Activated naive CD4-positive, alpha-beta T cell treated with anti-CD3 and anti-CD28 coated beads, Interleukin-2, amount 50 U/mL, for 24 hours (primary cell): ENCODE data around the gene SYNE1.
"Not testable (repeated sequence)": the region's sequence is repeated elsewhere in the genome, so short reads cannot be mapped to it uniquely, and the experiment has no call there.

Source experiments
- H3K27ac Mint-ChIP-seq: one replicate; pipeline ENCODE4 v1.8.0; 2021; ENCODE audit warnings: mild to moderate bottlenecking, mixed read lengths
- H3K27me3 Mint-ChIP-seq: one replicate; pipeline ENCODE4 v1.8.0; 2021; ENCODE audit warnings: mixed read lengths
- H3K36me3 Mint-ChIP-seq: one replicate; pipeline ENCODE4 v1.8.0; 2021; ENCODE audit warnings: mixed read lengths
- H3K4me1 Mint-ChIP-seq: one replicate; pipeline ENCODE4 v1.8.0; 2021; ENCODE audit warnings: mixed read lengths
- H3K4me3 Mint-ChIP-seq: one replicate; pipeline ENCODE4 v1.8.0; 2021; ENCODE audit warnings: mild to moderate bottlenecking, mixed read lengths
- H3K9me3 Mint-ChIP-seq: one replicate; pipeline ENCODE4 v1.8.0; 2021; ENCODE audit warnings: mixed read lengths

SYNE1 gene

DNA sequence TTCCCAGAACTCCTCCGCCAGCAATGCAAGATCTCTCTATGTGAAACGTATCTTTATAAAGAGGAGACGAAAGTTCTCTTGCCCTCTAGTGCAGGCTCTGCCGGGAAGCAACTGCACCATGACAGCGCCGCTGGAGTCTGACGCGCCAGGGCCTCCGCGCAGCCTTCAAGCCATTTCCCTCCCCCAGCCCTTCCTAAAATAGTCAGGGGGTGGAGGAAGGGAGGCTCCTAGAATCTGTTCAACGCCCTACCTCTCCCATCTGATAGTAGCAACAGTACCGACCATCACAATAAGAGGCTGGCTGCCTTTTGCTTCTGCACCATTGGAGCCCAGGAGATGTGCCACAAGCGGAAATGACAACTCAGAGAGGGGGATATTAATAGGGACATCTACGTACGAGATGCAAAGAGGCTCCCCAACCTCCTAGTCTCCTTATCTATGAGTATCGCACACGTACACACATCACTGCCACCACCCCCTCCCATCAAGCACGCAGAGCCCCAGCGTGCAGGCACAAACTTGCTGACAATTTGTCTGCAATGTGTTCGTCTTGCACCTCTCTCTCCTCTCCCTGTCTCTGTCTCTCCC lies 1.0 kb downstream of the SYNE1 start:
- H3K27ac Mint-ChIP-seq, result peak overlapping the region; percentile 48
- H3K36me3 Mint-ChIP-seq, result no peaks in the 10 kb centered on the region
- peaks cover 13% of the 10 kb centered on the region for H3K4me1 Mint-ChIP-seq
- H3K27me3 Mint-ChIP-seq, result peaks cover 26% of the 10 kb centered on the region
- H3K9me3 Mint-ChIP-seq, result no peaks in the 10 kb centered on the region
- peak overlapping the region; percentile 79 for H3K4me3 Mint-ChIP-seq

- Mint-ChIP-seq H3K9me3 (no peaks in the 10 kb centered on the region), H3K36me3 (no peaks in the 10 kb centered on the region), H3K4me1 (peaks cover 13% of the 10 kb centered on the region), H3K27me3 (peaks cover 26% of the 10 kb centered on the region), H3K4me3 (no peak overlapping the region), H3K27ac (no peak overlapping the region)
Measured at GRCh38 chr6:152634773-152635172, 2.4 kb downstream of the SYNE1 start.

GRCh38 chr6:152632121-152632782 lies 4.9 kb downstream of the SYNE1 start:
- Mint-ChIP-seq H3K36me3 (no peaks in the 10 kb centered on the region), H3K9me3 (no peaks in the 10 kb centered on the region), H3K27ac (no peak overlapping the region), H3K27me3 (peaks cover 16% of the 10 kb centered on the region), H3K4me1 (peaks cover 7% of the 10 kb centered on the region), H3K4me3 (no peak overlapping the region)

- Mint-ChIP-seq H3K4me1 (peaks cover 6% of the 10 kb centered on the region), H3K27ac (no peak overlapping the region), H3K9me3 (no peaks in the 10 kb centered on the region), H3K27me3 (peaks cover 15% of the 10 kb centered on the region), H3K36me3 (no peaks in the 10 kb centered on the region), H3K4me3 (no peak overlapping the region)
Measured at GRCh38 chr6:152631376-152631775, 5.8 kb downstream of the SYNE1 start.

DNA sequence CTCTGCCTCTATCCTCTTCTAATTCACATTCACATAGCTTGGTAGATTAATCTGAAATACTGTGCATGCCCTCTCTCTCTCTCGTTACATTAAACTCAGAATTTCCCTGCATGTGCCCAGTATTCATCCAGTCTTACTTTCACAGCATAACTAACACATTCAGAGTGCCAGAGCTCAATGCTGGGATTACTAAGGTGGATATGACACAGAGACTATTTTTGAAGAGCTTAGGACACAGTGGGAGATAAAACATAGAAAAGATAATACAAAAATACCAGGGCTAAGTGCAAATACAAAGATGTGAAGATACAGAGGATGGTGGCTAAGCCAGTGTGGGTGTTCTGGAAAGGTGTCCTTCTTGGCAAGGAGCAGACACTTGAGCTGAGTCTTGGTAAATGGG lies 6.3 kb downstream of the SYNE1 start:
- H3K4me3 Mint-ChIP-seq, result no peak overlapping the region
- no peak overlapping the region for H3K27ac Mint-ChIP-seq
- peaks cover 12% of the 10 kb centered on the region for H3K27me3 Mint-ChIP-seq
- H3K4me1 Mint-ChIP-seq, result peaks cover 3% of the 10 kb centered on the region
- H3K36me3 Mint-ChIP-seq, result no peaks in the 10 kb centered on the region
- H3K9me3 Mint-ChIP-seq, result no peaks in the 10 kb centered on the region

DNA sequence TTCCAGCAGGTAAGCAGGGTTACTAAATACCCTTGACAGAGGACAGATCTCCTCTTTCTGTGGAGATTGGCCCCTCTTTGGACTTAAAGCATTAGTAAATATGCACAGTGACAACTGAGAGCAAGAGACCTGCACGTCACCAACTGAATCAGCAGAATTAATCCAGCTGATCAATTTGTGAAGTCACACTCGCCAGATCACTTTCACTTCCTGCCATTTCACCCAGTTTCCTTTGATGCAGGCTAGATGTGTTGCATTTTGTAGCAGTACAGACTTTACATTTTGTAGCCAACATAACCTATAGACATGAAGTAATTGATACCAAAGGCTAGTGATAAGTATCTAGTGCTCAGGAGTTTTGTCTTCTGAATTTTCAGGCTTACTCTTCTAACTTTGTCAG lies 11.9 kb downstream of the SYNE1 start:
- Mint-ChIP-seq H3K4me3 (no peak overlapping the region), H3K27me3 (peaks cover 2% of the 10 kb centered on the region), H3K27ac (no peak overlapping the region), H3K9me3 (no peaks in the 10 kb centered on the region), H3K36me3 (no peaks in the 10 kb centered on the region), H3K4me1 (no peaks in the 10 kb centered on the region)

DNA sequence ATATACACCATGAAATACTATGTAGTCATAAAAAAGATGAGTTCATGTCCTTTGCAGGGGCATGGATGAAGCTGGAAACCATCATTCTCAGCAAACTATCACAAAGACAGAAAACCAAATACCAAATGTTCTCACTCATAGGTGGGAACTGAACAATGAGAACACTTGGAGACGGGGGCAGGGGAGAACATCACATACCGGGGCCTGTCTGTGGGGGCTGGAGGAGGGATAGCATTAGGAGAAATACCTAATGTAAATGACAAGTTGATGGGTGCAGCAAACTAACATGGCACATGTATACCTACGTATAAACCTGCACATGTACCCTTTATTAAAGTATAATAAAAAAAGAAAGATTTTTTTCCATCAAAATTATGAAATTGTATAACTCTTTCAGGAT lies 22.4 kb downstream of the SYNE1 start:
- H3K9me3 Mint-ChIP-seq, H3K27me3 Mint-ChIP-seq, H3K27ac Mint-ChIP-seq, H3K36me3 Mint-ChIP-seq, H3K4me3 Mint-ChIP-seq, H3K4me1 Mint-ChIP-seq: not testable (repeated sequence)

- H3K4me3 Mint-ChIP-seq, result no peak overlapping the region
- peaks cover 4% of the 10 kb centered on the region for H3K9me3 Mint-ChIP-seq
- no peak overlapping the region for H3K27ac Mint-ChIP-seq
- H3K36me3 Mint-ChIP-seq, result no peaks in the 10 kb centered on the region
- no peaks in the 10 kb centered on the region for H3K4me1 Mint-ChIP-seq
- peaks cover 3% of the 10 kb centered on the region for H3K27me3 Mint-ChIP-seq
Measured at GRCh38 chr6:152609125-152609670, 28.0 kb downstream of the SYNE1 start.

DNA sequence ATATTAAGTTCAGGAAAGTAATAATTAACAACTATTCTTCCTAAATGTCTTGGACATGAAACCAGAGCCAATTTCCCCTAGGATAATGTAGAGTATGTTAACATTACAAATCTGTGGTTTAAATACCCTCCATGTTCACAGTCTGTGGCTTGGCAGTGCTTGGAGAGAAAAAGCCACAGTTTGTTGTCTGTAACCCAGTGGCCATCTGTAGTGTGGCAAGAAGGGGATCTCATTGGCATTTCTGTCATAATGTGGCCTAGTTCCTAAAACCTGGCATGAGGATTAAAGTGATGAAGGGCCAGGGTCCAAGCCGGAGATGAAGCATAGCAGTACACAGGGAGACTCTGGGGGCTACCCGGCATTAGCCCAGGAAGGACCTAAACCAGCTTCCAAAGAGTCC lies 31.2 kb downstream of the SYNE1 start:
- Mint-ChIP-seq H3K27ac (no peak overlapping the region), H3K27me3 (peaks cover 3% of the 10 kb centered on the region), H3K9me3 (peaks cover 4% of the 10 kb centered on the region), H3K4me1 (no peaks in the 10 kb centered on the region), H3K4me3 (no peak overlapping the region), H3K36me3 (no peaks in the 10 kb centered on the region)

GRCh38 chr6:152605342-152605741 lies 31.8 kb downstream of the SYNE1 start:
- Mint-ChIP-seq H3K9me3 (peaks cover 4% of the 10 kb centered on the region), H3K27ac (no peak overlapping the region), H3K4me1 (no peaks in the 10 kb centered on the region)

DNA sequence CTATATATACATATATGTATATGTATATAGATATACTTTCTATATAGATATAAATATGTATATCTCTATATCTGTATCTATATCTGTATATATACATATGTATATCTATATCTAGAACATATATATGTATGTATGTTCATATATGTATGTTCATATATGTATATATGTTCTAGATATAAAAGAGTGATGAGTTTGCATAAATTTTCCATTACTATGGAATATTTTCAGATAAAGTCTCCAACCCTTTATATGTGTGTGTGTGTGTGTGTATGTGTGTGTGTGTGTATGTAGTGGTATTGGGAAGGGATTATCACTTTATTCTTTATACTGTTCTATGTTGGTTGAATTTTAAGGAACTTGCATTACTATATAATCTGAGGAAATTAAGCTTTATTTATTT lies 33.3 kb downstream of the SYNE1 start:
- Mint-ChIP-seq H3K27ac (no peak overlapping the region), H3K36me3 (no peaks in the 10 kb centered on the region), H3K4me3 (no peak overlapping the region), H3K4me1 (no peaks in the 10 kb centered on the region), H3K27me3 (peaks cover 1% of the 10 kb centered on the region), H3K9me3 (no peaks in the 10 kb centered on the region)

More at GRCh38 chr6:152605342-152605741, 31.8 kb downstream of the SYNE1 start:
- H3K27me3 Mint-ChIP-seq, result peaks cover 3% of the 10 kb centered on the region
- H3K36me3 Mint-ChIP-seq, result no peaks in the 10 kb centered on the region
- H3K4me3 Mint-ChIP-seq, result no peak overlapping the region

DNA sequence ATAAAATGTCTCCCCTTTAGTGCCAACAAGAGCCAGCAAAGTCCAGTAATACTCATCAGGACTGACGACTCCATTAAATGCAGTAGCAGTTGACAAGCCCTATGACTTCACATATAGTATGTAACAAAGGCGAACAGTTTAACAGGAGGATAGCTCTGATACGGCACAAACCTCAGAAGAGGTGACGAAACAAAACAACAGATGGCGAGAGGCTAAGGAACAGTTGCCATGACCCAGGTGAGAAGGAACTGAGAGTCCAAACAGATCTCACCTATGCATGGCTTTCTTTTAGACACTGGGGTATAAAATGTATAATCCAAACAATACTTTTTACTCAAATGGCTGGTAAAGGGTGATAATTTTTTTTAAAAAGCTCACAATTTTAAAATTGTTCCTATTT lies 37.1 kb downstream of the SYNE1 start:
- Mint-ChIP-seq H3K27ac (no peak overlapping the region), H3K36me3 (no peaks in the 10 kb centered on the region), H3K4me3 (no peak overlapping the region), H3K27me3 (peaks cover 1% of the 10 kb centered on the region), H3K4me1 (no peaks in the 10 kb centered on the region), H3K9me3 (no peaks in the 10 kb centered on the region)

DNA sequence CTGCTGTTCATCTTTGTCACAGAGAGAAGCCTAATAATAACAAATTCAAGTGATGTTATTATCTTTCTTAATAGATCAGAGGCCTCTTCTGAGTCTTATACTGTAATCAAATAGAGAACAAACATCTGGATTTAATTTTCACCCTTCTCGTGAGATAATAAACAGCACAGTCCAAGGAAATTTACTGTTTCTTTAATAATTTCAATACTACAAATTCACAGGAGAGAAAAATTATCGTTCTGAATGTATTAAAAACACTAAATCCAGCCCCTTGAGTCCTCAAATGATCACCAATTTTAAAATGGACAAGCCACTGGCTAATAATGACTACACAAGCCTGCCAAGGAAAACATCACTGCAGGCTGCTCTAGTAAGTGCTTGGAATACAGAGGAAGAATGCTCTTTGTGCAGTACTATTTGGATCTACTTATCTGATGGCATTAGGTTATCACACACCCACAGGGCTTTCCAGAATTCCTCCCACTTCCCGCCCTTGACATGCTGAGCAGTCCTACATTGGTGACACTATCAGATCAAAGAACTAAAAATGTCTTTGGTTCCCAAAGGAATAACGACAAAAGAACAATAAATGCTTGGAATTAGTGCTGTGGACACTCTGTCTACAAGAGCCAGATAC lies 38.1 kb downstream of the SYNE1 start:
- H3K4me3 Mint-ChIP-seq, result no peak overlapping the region

GRCh38 chr6:152598421-152598820 lies 38.7 kb downstream of the SYNE1 start:
- Mint-ChIP-seq H3K27me3 (peaks cover 1% of the 10 kb centered on the region), H3K4me1 (no peaks in the 10 kb centered on the region), H3K36me3 (no peaks in the 10 kb centered on the region), H3K4me3 (no peak overlapping the region), H3K27ac (no peak overlapping the region), H3K9me3 (no peaks in the 10 kb centered on the region)

More for the DNA sequence above, 38.1 kb downstream of the SYNE1 start:
- H3K36me3 Mint-ChIP-seq, result no peaks in the 10 kb centered on the region
- no peak overlapping the region for H3K27ac Mint-ChIP-seq
- H3K4me1 Mint-ChIP-seq, result no peaks in the 10 kb centered on the region
- no peaks in the 10 kb centered on the region for H3K9me3 Mint-ChIP-seq
- H3K27me3 Mint-ChIP-seq, result peaks cover 1% of the 10 kb centered on the region

- Mint-ChIP-seq H3K9me3 (no peaks in the 10 kb centered on the region), H3K4me3 (no peak overlapping the region), H3K36me3 (no peaks in the 10 kb centered on the region), H3K27me3 (peaks cover 1% of the 10 kb centered on the region), H3K27ac (no peak overlapping the region), H3K4me1 (no peaks in the 10 kb centered on the region)
Measured at GRCh38 chr6:152596726-152597125, 40.4 kb downstream of the SYNE1 start.

DNA sequence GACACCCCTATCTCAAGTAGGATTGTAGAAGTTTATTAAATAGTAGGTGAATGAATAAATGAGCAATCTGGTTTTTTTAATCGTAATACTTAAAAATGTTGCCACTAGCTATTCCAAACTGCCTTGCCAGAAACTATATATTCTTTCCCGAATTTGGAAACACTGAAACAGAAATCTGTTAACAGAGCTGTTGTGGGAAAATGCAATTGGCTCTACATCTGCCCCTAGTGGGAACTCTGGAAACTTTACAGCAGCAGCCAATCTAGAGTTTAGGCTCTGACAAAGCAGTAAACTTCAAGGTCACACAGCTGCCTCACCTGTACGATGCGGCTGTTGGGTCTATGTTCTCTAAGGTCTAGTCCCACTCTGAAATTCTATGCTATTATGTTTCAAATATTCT lies 41.7 kb downstream of the SYNE1 start:
- no peak overlapping the region for H3K4me3 Mint-ChIP-seq
- H3K4me1 Mint-ChIP-seq, result no peaks in the 10 kb centered on the region
- no peaks in the 10 kb centered on the region for H3K9me3 Mint-ChIP-seq
- H3K27me3 Mint-ChIP-seq, result peaks cover 1% of the 10 kb centered on the region
- no peak overlapping the region for H3K27ac Mint-ChIP-seq
- H3K36me3 Mint-ChIP-seq, result no peaks in the 10 kb centered on the region
